ENCODE measurements around the gene SGCD. TPM values are rescaled to one million over a fixed set of nuclear protein-coding genes. Genes with fewer than 3 reads are reported as not detected.

Gene SGCD
- total and polyA plus RNA-seq, 8 donors: 0.58 to 55.8 (median 2.8) TPM

- WGBS, 5 donors: 16 to 63% (median 39%) methylated on average over 1 of the region's 1 CpG
- Histone ChIP-seq H3K9me3 (no peaks in the 10 kb centered on the region), H3K4me3 (no peak overlapping the region), H3K27me3 (no peaks in the 10 kb centered on the region), H3K36me3 (no peaks in the 10 kb centered on the region), H3K4me1 (peaks cover 0 to 5% (median 2%) of the 10 kb centered on the region in 4 donors), H3K27ac (no peak overlapping the region)
- no peak for DNase-seq
- intact Hi-C loops (cut with DNase I; ENCODE audit: low total_unique reads): no loop called here
- TF ChIP-seq EP300 (IDR thresholded peaks at IDR 0.05) (no peak), CTCF (IDR thresholded peaks at IDR 0.05) (no peak), POLR2AphosphoS5 (IDR thresholded peaks at IDR 0.05) (no peak), POLR2A (IDR thresholded peaks at IDR 0.05) (no peak)
Measured at GRCh38 chr5:156331181-156331580, 4.2 kb downstream of the SGCD start.

- TF ChIP-seq POLR2A (IDR thresholded peaks at IDR 0.05) (no peak), CTCF (IDR thresholded peaks at IDR 0.05) (no peak), EP300 (IDR thresholded peaks at IDR 0.05) (no peak), POLR2AphosphoS5 (IDR thresholded peaks at IDR 0.05) (no peak)
- no peaks in the 10 kb centered on the region for H3K27me3 ChIP-seq
- no peak overlapping the region for H3K4me3 ChIP-seq
- no peaks in the 10 kb centered on the region for H3K4me1 ChIP-seq
- intact Hi-C loops (cut with DNase I; ENCODE audit: low total_unique reads): no loop called here
- 32 to 63% (median 49%) methylated on average over 6 of the region's 6 CpGs for WGBS, 5 donors
- H3K9me3 ChIP-seq: no peaks in the 10 kb centered on the region
- H3K27ac ChIP-seq: no peak overlapping the region
- DNase-seq: no peak
- H3K36me3 ChIP-seq: no peaks in the 10 kb centered on the region
Measured at GRCh38 chr5:156331845-156332244, 4.9 kb downstream of the SGCD start.

- 25 to 65% (median 38%) methylated on average over 2 of the region's 2 CpGs for WGBS, 5 donors
- Histone ChIP-seq H3K4me1 (no peaks in the 10 kb centered on the region), H3K4me3 (no peak overlapping the region), H3K9me3 (no peaks in the 10 kb centered on the region), H3K36me3 (no peaks in the 10 kb centered on the region), H3K27me3 (no peaks in the 10 kb centered on the region), H3K27ac (no peak overlapping the region)
- no peak for TF ChIP-seq POLR2A (IDR thresholded peaks at IDR 0.05)
- no peak for TF ChIP-seq EP300 (IDR thresholded peaks at IDR 0.05)
- no peak for TF ChIP-seq CTCF (IDR thresholded peaks at IDR 0.05)
- TF ChIP-seq POLR2AphosphoS5 (IDR thresholded peaks at IDR 0.05): no peak
- intact Hi-C loops (cut with DNase I; ENCODE audit: low total_unique reads): no loop called here
- no peak for DNase-seq
Measured at GRCh38 chr5:156332245-156332644, 5.3 kb downstream of the SGCD start.

- Histone ChIP-seq H3K4me1 (no peaks in the 10 kb centered on the region), H3K4me3 (no peak overlapping the region), H3K27ac (no peak overlapping the region), H3K9me3 (no peaks in the 10 kb centered on the region), H3K27me3 (no peaks in the 10 kb centered on the region), H3K36me3 (no peaks in the 10 kb centered on the region)
- TF ChIP-seq POLR2A (IDR thresholded peaks at IDR 0.05) (no peak), EP300 (IDR thresholded peaks at IDR 0.05) (no peak), CTCF (IDR thresholded peaks at IDR 0.05) (no peak), POLR2AphosphoS5 (IDR thresholded peaks at IDR 0.05) (no peak)
- no peak for DNase-seq
- 50 to 61% (median 54%) methylated on average over 2 of the region's 2 CpGs for WGBS, 5 donors
- intact Hi-C loops (cut with DNase I; ENCODE audit: low total_unique reads): no loop called here
Measured at GRCh38 chr5:156339139-156339841, 12.3 kb downstream of the SGCD start.

All from stomach (tissue), 9 donors.